SK-N-SH (cell line): ENCODE measurements around the gene SMIM8. TPM values are rescaled to one million over a fixed set of nuclear protein-coding genes. Genes with fewer than 3 reads are reported as not detected.

ENCODE experiments used
- CTCF ChIA-PET: fragments of 300-600, 350-600 bp; formaldehyde crosslinking; extraction: SDS; loops from one replicate; lab custom pipeline; 2021; lab: Yijun Ruan, JAX
- POLR2A ChIA-PET: fragments of 350-600 bp; sonication (Branson Sonifier 250); formaldehyde crosslinking; extraction: SDS; loops from one replicate; lab custom pipeline; 2020; ENCODE audit warnings: antibody characterized with exemption, inconsistent platforms; lab: Yijun Ruan, JAX
- DNase-seq: peaks from one replicate; pipeline ENCODE4 v3.0.0; 2012
- H2AFZ ChIP-seq: fragments of 200-600 bp; sonication (generic); 2 replicates; pipeline ENCODE4 v1.8.1; 2016; ENCODE audit warnings: antibody characterized with exemption, mild to moderate bottlenecking, low read depth
- H3F3A ChIP-seq: fragments of 200-600 bp; sonication (generic); replicated peaks from 2 replicates; pipeline ENCODE3; 2016; ENCODE audit warnings: antibody characterized with exemption, mild to moderate bottlenecking; ENCODE audit not compliant: insufficient read depth
- H3K27ac ChIP-seq, 2 experiments: fragments of 200-500 bp in 1 of 2; fragments of 200-600 bp in 1 of 2; sonication (Bioruptor generic) in 1 of 2; sonication (generic), shearing (Covaris generic) in 1 of 2; 2 replicates each; pipeline versions ENCODE4 v1.5.1 to v1.6.1; 2014 to 2016; ENCODE audit warnings: low read depth in 2 of 2, inconsistent platforms in 1 of 2, low read length in 1 of 2, mild to moderate bottlenecking in 1 of 2, mixed read lengths in 1 of 2
- H3K27me3 ChIP-seq: fragments of 200-600 bp; sonication (generic), shearing (Covaris generic); 2 replicates; pipeline ENCODE4 v1.6.1; 2016; ENCODE audit warnings: mixed run types; ENCODE audit not compliant: insufficient read depth
- H3K36me3 ChIP-seq, 2 experiments: fragments of 200-500 bp in 1 of 2; fragments of 200-600 bp in 1 of 2; sonication (Bioruptor generic) in 1 of 2; sonication (generic) in 1 of 2; replicated peaks in 1 of 2; 2 replicates each; pipeline versions ENCODE3 to v1.5.1; 2014 to 2016; ENCODE audit warnings: low read length in 1 of 2, mild to moderate bottlenecking in 1 of 2; ENCODE audit not compliant: insufficient read depth in 2 of 2, control insufficient read depth in 1 of 2
- H3K4me1 ChIP-seq, 2 experiments: fragments of 200-500 bp in 1 of 2; fragments of 200-600 bp in 1 of 2; sonication (Bioruptor generic) in 1 of 2; sonication (generic), shearing (Covaris generic) in 1 of 2; 2 replicates each; pipeline versions ENCODE4 v1.5.1 to v1.6.1; 2014 to 2016; ENCODE audit warnings: low read depth in 1 of 2, low read length in 1 of 2, mixed run types in 1 of 2; ENCODE audit not compliant: insufficient read depth in 2 of 2, control insufficient read depth in 1 of 2
- H3K4me2 ChIP-seq: fragments of 200-600 bp; sonication (generic), shearing (Covaris generic); 2 replicates; pipeline ENCODE4 v1.6.1; 2017; ENCODE audit warnings: mixed run types
- H3K4me3 ChIP-seq, 2 experiments: fragments of 200-500 bp in 1 of 2; fragments of 200-600 bp in 1 of 2; sonication (Bioruptor generic) in 1 of 2; sonication (generic), shearing (Covaris generic) in 1 of 2; 2 replicates each; pipeline versions ENCODE4 v1.5.1 to v1.8.1; 2014 to 2016; ENCODE audit warnings: low read depth in 2 of 2, inconsistent platforms in 1 of 2, low read length in 1 of 2, mild to moderate bottlenecking in 1 of 2, mixed read lengths in 1 of 2, moderate library complexity in 1 of 2
- H3K79me2 ChIP-seq: fragments of 200-600 bp; sonication (generic); 2 replicates; pipeline ENCODE4 v1.8.1; 2017; ENCODE audit warnings: mild to moderate bottlenecking; ENCODE audit not compliant: insufficient read depth
- H3K9ac ChIP-seq: fragments of 200-600 bp; sonication (generic); 2 replicates; pipeline ENCODE4 v1.6.1; 2017; ENCODE audit warnings: mixed run types
- H3K9me2 ChIP-seq: fragments of 200-600 bp; sonication (generic); 2 replicates; pipeline ENCODE4 v1.6.1; 2017; ENCODE audit warnings: mixed run types
- H3K9me3 ChIP-seq: fragments of 200-600 bp; sonication (generic); 2 replicates; pipeline ENCODE4 v1.6.1; 2017; ENCODE audit warnings: mixed run types, mild to moderate bottlenecking, moderate library complexity
- H4K20me1 ChIP-seq: fragments of 200-600 bp; sonication (generic); 2 replicates; pipeline ENCODE4 v1.6.1; 2017; ENCODE audit warnings: mild to moderate bottlenecking, mixed run types; ENCODE audit not compliant: insufficient read depth
- CHD2 ChIP-seq: fragments of 150-350 bp; IDR thresholded peaks from 2 replicates; pipeline ENCODE4 v1.6.1; 2018; ENCODE audit warnings: low read length; ENCODE audit not compliant: partially characterized antibody
- CTCF ChIP-seq: fragments of 200-600 bp; sonication (generic); IDR thresholded peaks from 2 replicates; pipeline ENCODE4 v1.6.1; 2017; ENCODE audit warnings: antibody characterized with exemption, mild to moderate bottlenecking, moderate library complexity
- EP300 ChIP-seq, 2 experiments: IDR thresholded peaks; 2 replicates each; pipeline versions ENCODE4 v1.4.0 to v1.6.1; 2012; ENCODE audit warnings: borderline replicate concordance in 1 of 2, low read depth in 1 of 2, low read length in 1 of 2
- EZH2phosphoT487 ChIP-seq: fragments of 200-600 bp; sonication (generic); IDR thresholded peaks from 2 replicates; pipeline ENCODE4 v1.6.1; 2017; ENCODE audit warnings: low read depth, mixed run types, mild to moderate bottlenecking, antibody characterized with exemption, moderate library complexity, borderline replicate concordance
- GABPA ChIP-seq: IDR thresholded peaks from 2 replicates; pipeline ENCODE4 v1.4.0; 2012; ENCODE audit warnings: low read depth, mild to moderate bottlenecking
- GATA2 ChIP-seq: sonication (generic); formaldehyde crosslinking; IDR thresholded peaks from 2 replicates; pipeline ENCODE4 v1.5.0; 2020; ENCODE audit warnings: mild to moderate bottlenecking, missing genetic modification reagents
- IRF3 ChIP-seq: fragments of 150-350 bp; IDR thresholded peaks from 2 replicates; pipeline ENCODE4 v1.6.1; 2016; ENCODE audit warnings: mild to moderate bottlenecking, low read depth, low read length
- JUND ChIP-seq: IDR thresholded peaks from 2 replicates; pipeline ENCODE4 v1.4.0; 2012
- REST ChIP-seq: IDR thresholded peaks from 2 replicates; pipeline ENCODE4 v1.6.1; 2012; ENCODE audit warnings: mild to moderate bottlenecking, low read depth, low read length, moderate library complexity
- RFX5 ChIP-seq: IDR thresholded peaks from 2 replicates; pipeline ENCODE4 v1.6.1; 2012; ENCODE audit warnings: mild to moderate bottlenecking, improper control_type of control experiment, low read length
- TAF1 ChIP-seq: IDR thresholded peaks from 2 replicates; pipeline ENCODE4 v1.6.1; 2012; ENCODE audit warnings: low read depth, mild to moderate bottlenecking, low read length, moderate library complexity, borderline replicate concordance
- ZBTB33 ChIP-seq: IDR thresholded peaks from 2 replicates; pipeline ENCODE4 v1.4.0; 2012; ENCODE audit warnings: low read depth, borderline replicate concordance
- WGBS: methylation state at CpG from one replicate; pipeline ENCODE4 v1.1.6; 2017; ENCODE audit warnings: low lambda C conversion rate; 5-methylcytosine and 5-hydroxymethylcytosine counted together
- polyA plus RNA-seq, 3 experiments: library from polyadenylated mRNA; depleted of rRNA; stranded (reverse); fragments of >200 nt; gene quantifications; 2 replicates each; pipeline ENCODE4 v1.2.3, GENCODE V29; 2012

SMIM8 gene
- polyA plus RNA-seq, 1 of the 3 experiments (the other 2 are of a cell fraction): 1.6 TPM

GRCh38 chr6:87291883-87292282 is 30.5 kb upstream of the SMIM8 start:
- Histone ChIP-seq H3K36me3 (no peaks in the 10 kb centered on the region), H3K4me1 (no peaks in the 10 kb centered on the region), H3K4me2 (no peak overlapping the region), H3K27me3 (no peaks in the 10 kb centered on the region), H4K20me1 (no peaks in the 10 kb centered on the region), H3K27ac (no peak overlapping the region), H3K9ac (no peak overlapping the region), H3K9me3 (no peaks in the 10 kb centered on the region), H3F3A (no peaks in the 10 kb centered on the region), H3K4me3 (no peak overlapping the region), H2AFZ (no peak overlapping the region), H3K79me2 (no peaks in the 10 kb centered on the region), H3K9me2 (no peaks in the 10 kb centered on the region)
- ChIA-PET CTCF (interaction anchor here (1.0 to 2.1 kb wide), 3 partner anchors 15 to 30 kb away, joined by 3 to 8 read pairs (median 5); partner anchors contain the start of gene SMIM8), POLR2A (interaction anchor here (0.7 kb wide), 1 partner anchor 15 kb away, joined by 3 read pairs; no protein-coding TSS in a partner anchor)
- 85% methylated on average over 2 of the region's 2 CpGs for WGBS
- DNase-seq: no peak
- TF ChIP-seq RFX5 (no peak), EZH2phosphoT487 (no peak), JUND (no peak), IRF3 (no peak)

DNA sequence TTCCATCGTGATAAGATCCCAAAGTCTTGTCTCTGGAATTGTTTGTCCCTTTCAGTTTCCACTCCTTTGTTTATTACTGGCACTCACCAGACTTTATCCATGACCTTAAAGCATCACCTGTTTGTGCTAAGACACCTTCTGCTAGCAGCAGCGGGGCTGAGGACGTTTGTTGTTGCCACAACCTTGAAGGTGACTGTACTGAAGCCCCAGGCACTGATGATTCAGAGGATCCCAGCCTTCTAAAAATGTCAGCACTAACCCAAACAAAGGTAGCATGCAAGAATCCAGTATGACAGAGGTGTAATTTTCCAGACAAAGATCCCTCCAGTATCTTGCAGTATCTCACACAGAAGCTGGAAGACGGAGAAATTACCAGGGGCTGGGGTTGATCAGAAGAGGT is 28.9 kb upstream of the SMIM8 start:
- no peak for TF ChIP-seq ZBTB33
- TF ChIP-seq GABPA: no peak
- no peak for TF ChIP-seq TAF1
- TF ChIP-seq EP300 (IDR thresholded peaks at IDR 0.05; ENCODE audit: borderline replicate concordance in 1 of 2, low read depth in 1 of 2, low read length in 1 of 2): no peak
- TF ChIP-seq REST: no peak
- no peak for TF ChIP-seq RFX5
- TF ChIP-seq EZH2phosphoT487: no peak
- no peak for TF ChIP-seq CHD2
- TF ChIP-seq CTCF: no peak
- no peak for TF ChIP-seq JUND
- TF ChIP-seq GATA2 (CRISPR knock-in tag): no peak

More for the DNA sequence above, 28.9 kb upstream of the SMIM8 start:
- CTCF ChIA-PET: interaction anchor here (2.1 kb wide), 1 partner anchor 16 kb away, joined by 8 read pairs; no protein-coding TSS in a partner anchor
- Histone ChIP-seq H3K36me3 (no peaks in the 10 kb centered on the region), H2AFZ (no peak overlapping the region), H3K27ac (no peak overlapping the region), H4K20me1 (no peaks in the 10 kb centered on the region), H3K4me1 (no peaks in the 10 kb centered on the region), H3K4me2 (no peak overlapping the region), H3K9me3 (no peaks in the 10 kb centered on the region), H3K27me3 (no peaks in the 10 kb centered on the region), H3F3A (no peaks in the 10 kb centered on the region), H3K9me2 (no peaks in the 10 kb centered on the region), H3K79me2 (no peaks in the 10 kb centered on the region), H3K4me3 (no peak overlapping the region), H3K9ac (no peak overlapping the region)
- 51% methylated on average over 4 of the region's 4 CpGs for WGBS
- POLR2A ChIA-PET: no interaction called here
- DNase-seq: no peak
